Superior temporal gyrus (tissue), 1 donor: Measurements from ENCODE around the gene TBXAS1.
A peak's percentile ranks its signal among the peaks of the same experiment; 100 is the strongest.

Source experiments
- DNase-seq: peaks from one replicate; pipeline ENCODE4 v3.0.0-alpha.2; 2016; ENCODE audit errors: extremely low spot score

TBXAS1 gene

DNA sequence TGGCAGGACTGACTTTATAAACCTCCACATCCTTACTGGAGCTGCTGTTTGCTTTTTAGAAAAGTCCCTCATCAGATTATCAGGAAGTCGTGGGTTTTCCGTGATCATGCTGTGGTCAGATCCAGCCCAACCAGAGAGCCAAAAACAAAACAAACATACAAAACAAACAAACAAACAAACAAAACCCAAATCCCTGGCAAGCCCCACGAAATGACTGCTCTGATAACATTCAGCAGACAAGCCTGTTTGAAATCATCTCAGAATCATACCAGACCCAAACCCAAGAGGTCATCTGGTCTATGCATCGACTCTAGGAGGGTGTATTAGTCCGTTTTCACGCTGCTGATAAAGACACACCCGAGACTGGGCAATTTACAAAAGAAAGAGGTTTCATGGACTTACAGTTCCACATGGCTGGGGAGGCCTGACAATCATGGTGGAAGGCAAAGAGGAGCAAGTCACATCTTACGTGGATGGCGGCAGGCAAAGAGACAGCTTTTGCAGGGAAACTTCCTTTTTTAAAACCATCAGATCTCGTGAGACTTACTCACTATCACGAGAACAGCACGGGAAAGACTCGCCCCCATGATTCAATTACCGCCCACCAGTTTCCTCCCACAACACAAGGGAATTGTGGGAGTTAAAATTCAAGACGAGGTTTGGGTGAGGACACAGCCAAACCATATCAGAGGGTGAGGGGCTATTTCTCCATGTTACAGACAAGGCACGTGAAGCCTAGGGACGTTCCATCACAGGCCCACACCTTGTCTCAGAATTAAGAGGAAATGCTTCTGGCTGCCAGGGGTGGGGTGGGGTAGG is 148.0 kb downstream of the TBXAS1 start:
- no peak for DNase-seq

GRCh38 chr7:139981511-139981895 is 152.4 kb downstream of the TBXAS1 start:
- DNase-seq: no peak

GRCh38 chr7:139982927-139983920 is 154.2 kb downstream of the TBXAS1 start:
- DNase-seq: no peak

GRCh38 chr7:139984642-139985539 is 155.8 kb downstream of the TBXAS1 start:
- DNase-seq: no peak

DNA sequence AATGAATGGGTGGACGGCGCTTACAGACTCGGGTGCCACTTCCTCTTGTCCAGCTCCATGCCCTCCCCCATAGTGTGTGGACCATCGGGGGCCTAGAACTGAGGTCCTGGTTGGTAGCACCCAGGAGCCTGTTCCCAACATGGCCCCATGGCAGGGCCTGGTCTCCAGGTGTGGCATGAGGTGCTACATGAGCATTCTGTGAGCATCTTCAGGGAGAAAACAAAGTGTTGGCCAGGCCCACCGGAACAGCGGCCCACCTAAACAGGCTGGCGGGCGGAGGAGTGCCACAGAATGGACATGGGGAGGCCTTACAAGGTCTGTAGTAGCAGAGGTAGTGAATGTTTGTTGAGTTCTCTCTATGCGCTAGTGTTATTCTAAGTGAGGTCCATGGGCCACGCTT is 156.7 kb downstream of the TBXAS1 start:
- DNase-seq: no peak

DNA sequence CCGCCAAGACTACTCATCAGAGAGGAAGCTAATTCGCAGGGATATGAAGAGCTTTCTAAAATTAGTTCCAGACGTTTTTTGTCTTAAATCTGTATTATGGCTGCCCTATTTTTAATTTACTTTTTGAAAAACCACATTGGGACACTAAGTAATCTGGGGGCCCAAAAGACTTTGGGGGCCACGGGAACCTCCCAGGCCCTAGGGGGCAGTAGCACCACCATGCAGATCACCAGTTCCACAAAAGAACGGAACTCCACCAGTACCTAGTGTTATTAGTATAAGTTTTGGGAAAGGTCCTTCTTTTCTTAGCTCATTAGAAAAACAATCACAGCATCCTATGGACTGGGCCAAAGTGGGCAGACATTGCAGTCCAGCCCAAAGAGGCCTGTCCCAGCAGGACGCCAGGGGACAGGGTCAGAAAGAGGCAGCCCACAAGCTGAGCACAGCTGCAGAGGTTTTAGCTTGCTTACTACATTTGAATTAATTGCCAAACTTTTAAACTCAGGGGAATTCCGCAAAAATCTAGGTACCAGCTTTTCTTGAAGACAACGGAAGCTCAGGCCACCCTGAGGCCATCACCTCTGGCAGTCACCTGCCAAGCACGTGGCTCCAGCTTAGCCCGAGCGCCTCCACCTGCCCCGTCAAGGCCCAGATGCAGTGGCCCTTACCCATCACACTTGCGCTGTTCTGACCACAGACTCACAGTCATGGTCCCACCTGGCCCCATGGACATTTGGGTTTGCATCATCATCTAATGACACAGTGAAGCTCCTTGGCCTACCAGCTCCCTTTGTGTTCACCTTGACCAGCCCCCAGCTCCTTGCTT is 158.8 kb downstream of the TBXAS1 start:
- DNase-seq: no peak

- no peak for DNase-seq
These were observed 160.5 kb downstream of the TBXAS1 start for GRCh38 chr7:139989366-139990141.

DNA sequence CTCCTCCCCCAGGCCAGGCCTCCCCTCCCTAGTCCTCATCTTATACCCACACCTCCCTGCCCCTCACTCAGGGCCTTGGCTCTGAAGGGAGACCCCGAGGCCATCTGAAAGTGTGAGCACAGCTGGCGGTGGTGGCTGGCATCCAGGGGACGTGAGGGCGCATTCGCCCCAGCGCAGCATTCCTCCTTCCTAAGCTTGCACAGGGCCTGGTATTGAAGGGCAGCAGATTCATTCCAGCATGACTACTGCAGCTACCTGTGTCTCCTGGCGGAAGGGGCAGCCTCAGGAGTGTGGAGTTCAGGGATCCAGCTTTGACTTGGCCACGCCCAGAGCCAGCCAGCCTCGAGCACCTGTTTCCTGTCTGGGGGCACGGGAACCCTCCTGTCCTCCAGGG is 161.1 kb downstream of the TBXAS1 start:
- no peak for DNase-seq

GRCh38 chr7:139990571-139991268 is 161.7 kb downstream of the TBXAS1 start:
- DNase-seq: no peak

- DNase-seq: no peak
These were observed 162.2 kb downstream of the TBXAS1 start for GRCh38 chr7:139991269-139991666.

DNA sequence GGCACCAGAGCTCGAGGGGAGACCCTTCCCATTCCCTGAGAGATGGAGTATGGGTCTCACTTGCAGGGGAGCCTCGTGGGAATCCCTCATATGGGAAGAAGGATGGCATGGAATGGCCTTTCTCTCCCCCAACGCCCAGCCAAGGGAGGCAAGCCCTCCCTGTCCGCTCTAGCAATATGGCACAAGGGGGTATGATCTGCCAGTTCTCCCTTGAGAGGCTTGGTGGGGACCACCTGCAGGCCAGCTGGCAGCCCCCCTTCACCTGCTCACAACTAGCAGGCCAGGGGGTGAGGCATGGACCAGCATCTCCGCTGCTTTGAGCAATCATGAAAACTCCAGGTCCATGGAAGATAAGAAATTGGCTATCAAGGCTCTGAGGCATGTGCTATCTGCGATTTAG is 162.8 kb downstream of the TBXAS1 start:
- no peak for DNase-seq

DNA sequence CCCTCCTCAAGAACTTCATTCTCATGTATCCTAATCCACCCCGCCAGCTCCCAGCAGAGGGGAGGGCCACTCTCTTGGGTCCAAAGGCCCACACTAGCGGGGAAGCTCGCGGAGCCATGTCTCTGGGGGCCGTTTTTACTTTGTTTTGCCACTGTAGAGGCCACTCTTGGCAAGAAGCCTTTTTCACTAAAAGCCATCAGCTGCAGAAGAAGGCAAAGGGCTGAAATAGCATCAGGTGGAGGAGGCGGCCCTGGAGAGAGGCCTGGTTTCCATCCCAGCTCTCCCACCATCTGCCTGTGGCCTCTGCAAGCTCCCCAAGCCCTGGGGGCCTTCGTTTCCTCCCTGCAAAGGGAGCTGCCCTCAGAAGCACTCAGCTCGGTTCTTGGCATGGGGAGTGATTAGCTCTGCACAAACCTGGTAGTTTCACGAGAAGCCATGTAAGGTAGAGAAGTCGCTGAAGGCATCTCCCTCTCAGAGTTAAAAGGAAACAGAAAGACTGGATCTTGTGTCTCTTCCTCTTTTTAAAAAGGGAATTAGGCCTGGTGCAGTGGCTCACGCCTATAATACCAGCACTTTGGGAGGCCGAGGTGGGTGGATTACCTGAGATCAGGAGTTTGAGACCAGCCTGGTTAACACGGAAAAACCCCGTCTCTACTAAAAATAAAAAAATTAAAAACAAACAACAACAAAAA is 163.4 kb downstream of the TBXAS1 start:
- no peak for DNase-seq

DNA sequence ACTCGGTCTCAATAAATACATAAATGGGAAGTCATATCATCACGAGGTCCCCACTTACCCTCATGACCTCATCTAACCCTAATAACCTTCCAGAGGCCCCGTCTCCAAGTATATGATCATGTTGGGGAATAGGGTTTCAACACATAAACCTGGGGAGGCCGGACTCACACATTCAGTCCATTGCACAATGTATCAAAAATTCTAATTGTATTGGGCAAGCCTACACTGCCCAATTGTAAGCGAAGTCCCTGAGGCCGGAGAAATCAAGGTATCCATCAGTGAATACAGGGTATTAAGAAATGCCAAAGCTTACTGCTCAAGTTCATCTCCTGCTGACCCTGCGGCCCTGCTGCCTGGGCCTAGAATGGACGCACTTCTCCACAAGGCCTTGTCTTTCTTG is 164.1 kb downstream of the TBXAS1 start:
- no peak for DNase-seq

- DNase-seq: no peak
These were observed 164.5 kb downstream of the TBXAS1 start for GRCh38 chr7:139993592-139993991.

- DNase-seq: peak; percentile 66
These were observed 165.3 kb downstream of the TBXAS1 start for GRCh38 chr7:139994356-139994755.

DNA sequence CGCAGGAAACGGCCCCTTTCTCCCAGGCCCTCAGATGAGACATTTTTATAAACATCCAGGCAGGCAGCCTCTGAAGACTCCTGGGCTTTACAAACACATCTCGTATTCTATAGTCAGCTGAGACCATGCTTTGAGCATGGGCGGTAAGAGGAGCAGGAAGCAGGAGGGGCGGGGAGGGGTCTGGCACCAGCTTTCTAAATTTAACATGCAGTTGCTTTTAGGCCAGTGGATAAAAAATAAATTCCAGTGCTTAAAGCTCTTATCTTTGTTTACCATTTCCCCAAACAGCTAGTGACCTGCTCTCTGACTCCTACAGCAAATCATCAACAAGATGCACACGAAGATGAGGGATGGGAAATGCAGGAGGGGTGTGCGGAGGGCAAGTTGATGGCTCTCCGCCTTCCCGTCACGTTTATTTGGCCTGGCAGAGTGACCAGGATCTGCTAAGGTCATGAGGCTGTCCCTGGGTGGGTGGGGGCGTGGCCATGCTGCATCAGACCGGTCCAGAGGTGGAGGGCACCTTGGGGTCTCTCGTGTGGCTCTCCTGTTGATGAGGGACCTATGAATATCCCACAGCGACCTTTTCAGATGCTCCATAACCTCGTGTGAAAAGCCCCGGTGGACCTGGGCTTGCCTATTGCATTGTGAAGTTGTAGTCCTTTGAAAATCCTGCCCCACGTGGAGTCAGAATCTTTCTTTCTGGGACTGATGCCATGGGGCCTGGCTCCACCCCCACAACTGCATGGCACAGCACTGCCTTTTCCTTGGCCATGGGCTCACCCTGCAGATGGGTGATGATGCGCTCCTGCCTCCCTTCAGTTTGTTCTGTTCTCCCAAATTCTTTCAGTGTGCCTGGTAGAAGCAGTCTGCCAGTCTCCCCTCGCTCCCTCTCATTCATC is 166.2 kb downstream of the TBXAS1 start:
- DNase-seq: peak; percentile 90

DNA sequence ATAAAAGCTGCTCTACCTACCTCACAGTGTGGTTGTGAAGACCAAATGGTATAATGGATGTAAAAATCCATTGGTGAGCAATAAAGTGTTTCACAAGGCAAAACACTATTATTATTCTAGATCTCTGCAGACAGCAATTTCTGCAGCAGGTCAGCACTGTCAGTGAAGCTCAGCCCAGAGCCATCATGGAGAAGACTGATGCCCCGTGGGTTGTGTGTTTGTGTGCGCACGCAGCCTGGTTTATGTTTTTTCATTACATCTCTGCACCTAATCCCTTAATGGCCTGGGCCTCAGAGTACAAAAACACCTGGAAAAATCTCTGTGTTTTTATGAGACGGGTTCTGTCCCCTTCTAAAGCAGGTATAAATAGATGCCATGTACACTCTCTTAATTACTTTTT is 169.5 kb downstream of the TBXAS1 start:
- DNase-seq: no peak

GRCh38 chr7:139999516-139999915 is 170.5 kb downstream of the TBXAS1 start:
- DNase-seq: no peak
